NCI-H2227 (cell line): Measurements from ENCODE around the gene USP33.
"Not testable (repeated sequence)": the region's sequence is repeated elsewhere in the genome, so short reads cannot be mapped to it uniquely, and the experiment has no call there.

Experiments
- DNase-seq: peaks from one replicate; lab custom pipeline; 2025; ENCODE audit not compliant: unreplicated experiment; lab: John Stamatoyannopoulos, UW

The USP33 gene

GRCh38 chr1:77673030-77673429, 86.6 kb downstream of the USP33 start:
- DNase-seq, result no peak

GRCh38 chr1:77672374-77672773, 87.3 kb downstream of the USP33 start:
- no peak for DNase-seq

- no peak for DNase-seq
Observed at GRCh38 chr1:77671836-77672235, 87.8 kb downstream of the USP33 start.

- no peak for DNase-seq
Observed at GRCh38 chr1:77670330-77670729, 89.3 kb downstream of the USP33 start.

- no peak for DNase-seq
Observed at GRCh38 chr1:77668924-77669449, 90.7 kb downstream of the USP33 start.

GRCh38 chr1:77664939-77665516, 94.6 kb downstream of the USP33 start:
- DNase-seq, result no peak

- DNase-seq, result no peak
Observed at GRCh38 chr1:77661696-77662095, 98.0 kb downstream of the USP33 start.

- DNase-seq, result no peak
Observed at GRCh38 chr1:77659879-77660593, 99.6 kb downstream of the USP33 start.

GRCh38 chr1:77658271-77658670, 101.4 kb downstream of the USP33 start:
- DNase-seq, result no peak

GRCh38 chr1:77655431-77655974, 104.1 kb downstream of the USP33 start:
- no peak for DNase-seq

- no peak for DNase-seq
Observed at GRCh38 chr1:77652970-77653516, 106.6 kb downstream of the USP33 start.

GRCh38 chr1:77652268-77652667, 107.4 kb downstream of the USP33 start:
- DNase-seq, result no peak

- no peak for DNase-seq
Observed at GRCh38 chr1:77649127-77649526, 110.5 kb downstream of the USP33 start.

- not testable (repeated sequence) for DNase-seq
Observed at GRCh38 chr1:77646224-77646623, 113.4 kb downstream of the USP33 start.
